GM21367 (cell line): ENCODE measurements around the gene OR6C6.
"Not testable (repeated sequence)": the region's sequence is repeated elsewhere in the genome, so short reads cannot be mapped to it uniquely, and the experiment has no call there.

Experiments
- ATAC-seq: cut with Tn5 transposase; IDR thresholded peaks from one replicate; pipeline ENCODE4 v1.9.1; 2021; ENCODE audit not compliant: unreplicated experiment

Gene OR6C6

DNA sequence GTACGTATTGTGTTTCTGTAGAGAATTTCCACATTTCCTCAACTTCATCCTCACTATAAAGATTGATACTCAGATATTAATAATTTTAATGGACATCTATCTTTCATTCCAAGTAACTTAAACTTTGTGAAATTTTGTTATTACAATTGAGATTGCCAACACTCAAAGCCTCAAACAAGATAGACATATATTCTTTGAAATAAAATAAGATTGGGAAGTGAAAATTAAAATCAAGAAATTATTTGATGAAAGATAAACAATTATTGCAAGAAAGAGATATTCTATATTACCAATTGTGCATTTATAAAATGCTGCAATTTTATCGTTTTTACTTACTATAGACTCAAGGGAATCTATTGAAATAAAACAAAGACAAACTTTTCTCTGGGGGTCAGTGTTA is at the start of gene OR6C6:
Gene OR6C6, minus strand, starts transcription at position 101 of the 400 bp plus-strand sequence. CDS start 1,337 bp downstream, outside the sequence.
- ATAC-seq: no peak

DNA sequence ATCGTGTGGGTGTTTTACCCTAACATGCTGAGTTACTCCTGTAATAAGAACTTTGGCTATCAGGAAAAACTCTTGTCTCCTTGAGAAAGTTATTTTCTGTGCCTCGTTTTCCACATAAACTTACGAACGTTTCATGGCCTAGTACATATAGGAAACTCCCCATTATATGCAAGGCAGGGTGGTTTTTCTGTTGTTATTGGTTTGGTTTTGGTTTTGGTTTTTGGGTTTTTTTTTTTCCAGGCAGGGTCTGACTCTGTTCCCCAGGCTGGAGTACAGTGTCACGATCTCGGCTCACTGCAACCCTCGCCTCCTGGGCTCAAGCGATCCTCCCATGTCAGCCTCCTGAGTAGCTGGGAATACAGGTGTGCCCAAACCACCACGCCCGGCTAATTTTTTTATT is 39.6 kb upstream of the OR6C6 start:
- ATAC-seq: no peak

DNA sequence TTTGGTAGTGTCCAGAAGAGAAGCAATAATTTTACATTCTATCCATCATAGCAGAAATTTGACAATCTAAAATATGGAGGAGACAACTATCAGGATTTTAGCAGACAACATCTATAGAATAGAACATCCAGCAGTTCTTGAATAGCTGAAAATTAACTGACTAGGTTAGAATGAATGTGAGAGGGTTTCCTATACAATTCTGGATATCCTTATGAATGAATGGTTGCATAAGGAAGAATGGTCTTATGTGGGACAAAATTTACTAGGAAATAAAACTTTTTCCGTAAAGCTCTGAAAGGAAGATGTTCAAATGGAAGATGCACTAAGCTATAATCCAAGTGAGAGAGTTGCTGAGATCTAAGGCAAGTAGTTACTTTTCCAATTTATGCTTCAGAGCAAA is 34.1 kb upstream of the OR6C6 start, which contains the start of gene OR6C3:
Gene OR6C3, plus strand, starts transcription at position 301 of the 400 bp plus-strand sequence. CDS start 955 bp downstream, outside the sequence.
- ATAC-seq: no peak

DNA sequence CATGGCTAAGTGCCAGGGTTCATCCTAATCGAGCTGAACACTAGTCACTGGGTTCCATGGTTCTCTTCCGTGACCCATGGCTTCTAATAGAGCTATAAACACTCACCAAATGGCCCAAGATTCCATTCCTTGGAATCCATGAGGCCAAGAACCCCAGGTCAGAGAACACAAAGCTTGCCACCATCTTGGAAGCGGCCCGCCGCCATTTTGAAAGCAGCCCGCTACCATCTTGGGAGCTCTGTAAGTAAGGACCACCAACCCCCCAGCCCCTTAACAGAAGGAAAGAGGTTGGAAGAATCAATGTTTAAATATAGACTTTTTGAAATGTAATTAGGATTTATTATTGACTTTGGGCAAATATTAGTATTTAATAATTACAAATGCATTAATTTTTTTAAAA is 29.4 kb upstream of the OR6C6 start:
- ATAC-seq: not testable (repeated sequence)

DNA sequence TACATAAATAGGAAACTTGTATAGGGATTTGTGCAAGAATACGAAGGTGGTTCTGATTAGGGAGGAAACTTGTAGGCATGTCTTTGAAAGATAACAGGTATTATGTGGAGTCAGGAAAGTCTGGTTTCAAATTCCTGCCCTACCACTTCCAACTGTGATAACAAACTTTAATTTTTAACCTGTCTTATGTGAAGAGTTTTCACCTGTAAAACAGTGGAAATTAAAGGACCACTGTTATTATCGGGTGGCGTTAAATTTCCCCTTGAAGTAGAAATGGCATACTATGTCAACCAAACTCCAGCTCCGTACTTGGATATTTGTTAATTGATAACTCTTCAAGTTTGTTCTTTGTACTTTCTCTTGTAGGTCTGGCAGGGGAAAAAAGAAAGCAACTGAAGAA is 23.8 kb upstream of the OR6C6 start:
- ATAC-seq: no peak

DNA sequence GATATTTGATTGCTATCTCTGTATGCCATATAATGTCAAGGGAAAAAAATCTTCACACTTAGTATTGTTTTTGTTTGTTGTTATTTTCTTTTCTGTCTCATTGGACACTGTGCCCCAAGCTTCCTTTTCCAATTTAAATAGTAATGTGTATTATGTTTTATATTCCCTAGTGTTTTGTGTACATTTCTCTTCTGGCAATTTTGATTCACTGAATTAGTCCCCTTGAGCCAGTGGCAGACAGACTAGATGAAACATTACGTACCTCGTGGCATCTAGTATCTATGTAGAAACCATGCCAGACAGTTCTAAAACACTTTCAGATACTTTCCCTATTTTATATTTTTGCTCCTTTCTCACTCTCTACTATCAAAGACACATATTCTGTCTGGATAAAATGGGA is 17.7 kb upstream of the OR6C6 start, which contains the start of gene OR6C1:
Gene OR6C1, plus strand, starts transcription at position 301 of the 400 bp plus-strand sequence. CDS start 6,257 bp downstream, outside the sequence.
- no peak for ATAC-seq

DNA sequence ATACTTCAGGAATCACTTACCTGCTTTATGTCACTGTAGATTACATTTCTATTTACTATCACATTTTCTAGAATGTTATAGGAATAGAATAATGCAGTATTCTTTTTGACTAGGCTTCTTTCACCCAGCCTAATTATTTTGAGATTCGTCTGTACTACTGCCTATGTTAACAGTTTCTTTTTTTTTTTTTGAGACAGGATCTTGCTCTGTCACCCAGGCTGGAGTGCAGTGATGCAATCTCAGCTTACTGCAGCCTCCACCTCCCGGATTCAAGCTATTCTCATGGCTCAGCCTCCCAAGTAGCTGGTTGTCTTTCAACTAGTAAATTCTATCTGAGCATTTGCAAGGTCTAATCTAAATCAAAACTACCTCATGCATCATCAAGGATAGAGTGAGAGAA is 6.4 kb downstream of the OR6C6 start:
- ATAC-seq: no peak

DNA sequence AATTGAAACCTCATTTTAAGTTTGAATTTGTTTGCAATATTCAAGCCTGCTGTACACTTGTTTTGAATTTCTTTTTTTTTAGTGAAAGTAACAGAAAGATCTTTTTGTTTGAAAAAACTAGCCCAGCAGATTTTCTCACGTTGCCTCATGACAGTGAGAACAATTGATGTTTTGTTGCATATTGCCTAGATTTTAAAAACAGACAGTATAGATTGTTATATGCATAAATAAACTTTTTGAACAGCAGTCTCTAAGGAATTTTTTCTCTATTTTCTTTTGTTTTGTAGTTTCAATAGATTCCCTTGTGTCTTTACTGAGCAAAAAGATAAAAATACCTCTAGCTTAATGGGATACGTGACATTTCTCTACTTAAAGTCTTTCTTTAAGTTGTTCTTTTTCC is 15.4 kb downstream of the OR6C6 start:
- no peak for ATAC-seq

DNA sequence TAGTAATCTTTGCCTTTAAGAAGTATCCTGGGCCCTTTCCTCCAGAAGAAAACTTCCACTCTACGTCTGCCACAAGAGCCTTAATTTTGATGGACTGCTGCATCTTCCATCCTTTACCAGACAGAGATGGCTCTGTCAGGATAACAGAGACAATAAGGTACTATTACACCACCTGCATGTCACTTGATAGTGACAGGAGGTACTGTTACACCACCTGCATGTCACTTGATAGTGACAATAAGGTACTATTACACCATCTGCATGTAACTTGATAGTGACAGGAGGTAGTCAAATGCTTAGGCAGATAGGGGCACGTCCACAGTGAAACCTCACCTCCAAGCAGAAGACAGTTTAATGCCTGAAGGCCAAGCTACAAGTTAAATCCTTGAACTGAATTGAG is 38.1 kb downstream of the OR6C6 start:
- ATAC-seq: no peak

DNA sequence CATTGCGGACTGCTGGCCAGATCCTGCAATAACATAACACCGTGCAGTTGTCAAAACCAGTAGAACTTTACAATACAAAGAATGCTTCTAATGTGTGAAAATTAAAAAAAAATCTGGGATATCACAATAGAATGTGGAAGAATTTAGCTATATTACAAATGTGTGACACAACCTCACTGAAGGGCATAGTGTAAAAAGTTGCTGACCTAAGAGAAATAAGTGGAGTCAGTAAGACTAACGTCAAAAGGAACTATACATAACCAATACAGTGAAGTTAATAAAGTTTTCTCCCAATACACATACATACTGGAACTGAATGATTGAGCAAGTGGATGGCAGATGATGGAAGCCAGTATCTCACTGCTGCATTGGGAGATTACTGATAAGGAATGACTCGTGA is 39.5 kb downstream of the OR6C6 start:
- ATAC-seq: no peak

DNA sequence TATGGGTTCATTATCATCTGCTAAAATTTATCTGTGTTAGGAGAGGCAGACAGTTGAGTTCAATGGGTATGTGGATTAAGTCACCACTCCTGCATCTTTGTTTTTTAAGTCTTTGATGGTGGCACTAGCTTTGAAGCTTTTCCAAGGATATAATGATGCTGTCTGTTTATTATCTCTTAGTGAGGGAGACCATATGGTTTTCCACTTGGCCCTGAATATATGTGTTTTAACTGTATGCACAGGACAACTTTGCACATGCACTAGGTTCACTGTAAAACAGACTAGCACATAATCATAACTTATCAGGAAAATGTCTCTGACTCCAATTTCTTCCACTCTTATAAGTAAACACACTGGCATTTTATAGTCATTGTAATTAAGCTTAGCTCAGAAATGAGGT is 43.1 kb downstream of the OR6C6 start:
- ATAC-seq: no peak

DNA sequence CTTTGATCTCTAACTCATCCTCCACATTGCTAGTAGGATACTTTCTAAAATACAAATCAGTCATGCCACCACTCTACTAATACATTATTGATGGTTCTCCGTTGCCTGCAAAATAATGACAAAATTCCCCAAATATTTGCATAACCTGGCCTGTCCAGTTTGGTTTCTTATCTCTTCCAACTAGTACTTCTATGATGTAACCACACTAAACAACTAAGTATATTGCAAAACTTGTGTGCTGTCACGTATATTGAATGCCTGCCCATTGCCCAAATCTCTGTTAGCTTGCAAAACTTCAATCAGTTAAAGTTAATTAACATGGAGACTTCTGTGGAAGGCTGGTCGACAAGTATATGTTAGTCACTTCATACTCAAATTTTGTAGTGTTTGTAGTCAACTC is 45.4 kb downstream of the OR6C6 start:
- ATAC-seq: no peak

DNA sequence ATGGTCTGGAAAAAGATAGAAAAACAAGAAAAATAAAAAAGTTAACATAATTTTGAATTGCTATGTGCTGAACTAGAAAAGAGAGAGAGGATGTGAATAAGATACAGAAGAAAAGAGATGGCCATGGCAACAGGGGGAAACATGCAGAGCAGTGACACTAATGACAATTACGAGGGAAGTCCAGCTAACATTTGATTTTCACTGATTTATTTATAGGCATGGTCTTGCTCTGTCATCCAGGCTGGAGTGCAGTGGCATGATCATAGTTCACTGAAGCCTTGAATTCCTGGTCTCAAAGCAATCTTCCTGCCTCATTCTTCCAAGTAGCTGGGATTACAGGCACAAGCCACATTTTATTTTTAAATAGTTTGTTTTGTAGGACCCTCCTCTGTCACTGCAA is 50.2 kb downstream of the OR6C6 start:
- no peak for ATAC-seq

DNA sequence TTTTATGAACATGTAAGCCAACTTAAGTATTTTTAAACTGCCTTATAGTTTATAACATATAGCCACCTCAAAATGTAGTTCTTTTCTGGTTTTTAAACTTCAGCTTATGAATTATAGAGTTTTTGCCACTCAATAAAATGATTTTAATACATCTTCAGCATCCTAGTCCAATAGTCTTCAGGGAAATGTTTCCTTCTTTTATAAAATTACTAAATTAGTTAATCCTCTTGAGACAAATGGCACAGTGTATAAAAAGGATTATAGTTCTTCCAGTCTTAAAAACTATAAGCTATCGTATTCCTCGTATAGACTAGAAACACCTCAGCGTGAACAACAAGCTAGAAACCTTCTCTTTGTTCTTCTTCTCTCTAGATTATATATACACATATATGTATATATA is 52.1 kb downstream of the OR6C6 start, which contains the start of gene OR6C74:
Gene OR6C74, plus strand, starts transcription at position 301 of the 400 bp plus-strand sequence. CDS start 2,679 bp downstream, outside the sequence.
- ATAC-seq: no peak
